GM18868 (cell line): ENCODE results near the gene PLEKHB1.

Experiments used
- ATAC-seq: cut with Tn5 transposase; IDR thresholded peaks from one replicate; pipeline ENCODE4 v1.9.1; 2021; ENCODE audit warnings: mild to moderate bottlenecking, moderate library complexity; ENCODE audit not compliant: unreplicated experiment

Gene PLEKHB1

GRCh38 chr11:73645972-73646631 lies at the start of gene PLEKHB1:
PLEKHB1 (plus strand) TSS chr11:73646581; CDS start chr11:73646609, 28 bp downstream.
- ATAC-seq: no peak

- no peak for ATAC-seq
Observed at GRCh38 chr11:73597336-73597955, 48.9 kb upstream of the PLEKHB1 start.

- peak; percentile 85 for ATAC-seq
Observed at GRCh38 chr11:73597956-73598718, 48.2 kb upstream of the PLEKHB1 start, which contains the start of gene FAM168A. FAM168A (minus strand) TSS chr11:73598112; CDS start chr11:73468474, 129,638 bp downstream.

- peak; percentile 15 for ATAC-seq
Observed at GRCh38 chr11:73598719-73599379, 47.5 kb upstream of the PLEKHB1 start.

- ATAC-seq: no peak
Observed at GRCh38 chr11:73612601-73613140, 33.7 kb upstream of the PLEKHB1 start.

DNA sequence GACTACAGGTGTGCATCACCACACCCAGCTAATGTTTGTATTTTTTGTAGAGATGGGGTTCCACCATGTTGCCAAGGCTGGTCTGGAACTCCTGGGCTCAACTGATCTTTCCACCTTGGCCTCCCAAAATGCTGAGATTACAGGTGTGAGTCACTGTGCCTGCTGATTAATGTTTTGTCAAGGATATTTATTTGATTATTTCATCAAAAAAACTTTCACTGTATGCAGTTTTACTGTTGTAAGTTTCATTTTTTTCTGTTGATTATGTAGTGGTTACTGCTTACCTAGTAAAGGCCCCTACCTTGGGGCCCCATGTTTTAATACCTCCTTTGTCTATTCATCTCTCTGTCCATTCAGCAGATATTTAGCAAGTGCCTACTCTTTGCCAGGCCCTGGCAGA lies 31.8 kb upstream of the PLEKHB1 start:
- ATAC-seq: no peak

- ATAC-seq: no peak
Observed at GRCh38 chr11:73622926-73623593, 23.3 kb upstream of the PLEKHB1 start.

DNA sequence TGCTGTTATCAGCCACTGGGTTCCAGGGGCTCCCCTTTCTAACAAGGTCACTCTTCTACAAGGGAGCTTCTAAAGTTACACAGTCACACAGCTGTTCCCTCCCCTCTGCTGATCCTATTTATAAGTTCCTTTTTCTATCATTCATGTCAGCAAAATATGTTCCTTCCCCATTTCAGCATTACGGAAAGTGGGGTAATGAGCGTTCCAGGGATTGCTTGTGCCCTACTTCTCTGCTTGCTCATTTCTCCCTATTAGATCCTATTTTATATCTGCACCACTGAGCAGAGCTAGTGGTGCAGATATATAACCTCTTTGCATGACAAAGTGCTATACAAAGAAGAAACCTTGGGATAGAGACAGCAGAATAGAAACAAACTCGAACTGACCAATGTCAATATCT lies 22.7 kb upstream of the PLEKHB1 start:
- ATAC-seq: no peak

GRCh38 chr11:73625696-73626318 lies 20.6 kb upstream of the PLEKHB1 start:
- no peak for ATAC-seq

GRCh38 chr11:73629907-73630306 lies 16.5 kb upstream of the PLEKHB1 start:
- ATAC-seq: no peak

DNA sequence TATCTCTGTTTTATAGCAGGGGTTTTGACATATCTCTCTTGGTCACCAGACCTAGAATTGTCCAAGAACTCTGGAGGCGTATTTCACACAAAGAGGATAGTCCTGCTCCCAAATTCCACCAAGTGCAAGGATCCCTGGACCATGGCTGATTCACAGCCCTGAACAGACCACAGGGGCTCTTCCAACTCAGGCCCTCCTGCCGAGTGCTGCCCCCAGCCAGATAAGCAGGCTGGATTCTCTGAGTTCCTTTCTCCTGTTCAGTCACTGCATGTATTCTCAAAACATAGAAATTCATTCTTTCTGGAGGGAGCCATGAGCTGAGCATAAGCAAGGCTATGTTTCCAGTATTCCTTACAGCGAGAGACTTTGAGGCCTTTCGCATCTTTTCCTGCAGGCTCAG lies 13.4 kb upstream of the PLEKHB1 start:
- ATAC-seq: no peak

- ATAC-seq: no peak
Observed at GRCh38 chr11:73633999-73634398, 12.4 kb upstream of the PLEKHB1 start.

DNA sequence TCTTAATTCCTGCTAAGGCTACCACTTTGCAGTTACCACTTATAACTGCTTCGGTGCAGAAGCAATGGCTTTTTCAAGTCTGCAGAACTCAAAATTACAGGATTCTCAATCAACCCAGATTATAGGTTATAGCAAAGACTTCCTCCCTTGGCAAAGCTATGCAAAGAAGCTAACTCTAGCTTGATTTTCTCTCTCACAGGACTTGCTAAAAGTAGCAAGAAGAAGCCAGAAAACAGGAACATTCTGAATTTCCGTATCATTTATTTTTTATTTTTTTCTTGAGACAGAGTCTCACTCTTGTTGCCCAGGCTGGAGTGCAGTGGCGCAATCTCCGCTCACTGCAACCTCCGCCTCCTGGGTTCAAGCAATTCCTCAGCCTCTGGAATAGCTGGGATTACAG lies 10.7 kb upstream of the PLEKHB1 start:
- no peak for ATAC-seq

- no peak for ATAC-seq
Observed at GRCh38 chr11:73636249-73636648, 10.1 kb upstream of the PLEKHB1 start.

DNA sequence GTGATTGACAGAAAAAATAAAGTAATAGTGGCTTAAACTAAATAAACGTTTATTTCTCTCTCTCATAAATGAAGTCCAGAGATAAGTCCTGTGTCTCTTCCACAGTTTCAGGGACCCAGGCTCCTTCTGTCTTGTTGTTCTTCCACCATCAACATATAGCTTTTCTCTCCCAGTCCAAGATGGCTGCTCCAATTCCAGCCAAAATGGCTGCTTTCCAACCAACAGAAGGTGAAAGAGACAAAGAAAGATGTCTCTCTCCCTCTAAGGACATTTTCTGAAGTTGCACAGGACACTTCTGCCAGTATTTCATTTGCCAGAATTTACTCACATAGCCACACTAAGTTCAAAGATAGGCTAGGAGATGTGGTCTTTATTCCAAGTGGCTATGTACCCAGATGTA lies 9.4 kb upstream of the PLEKHB1 start:
- no peak for ATAC-seq

GRCh38 chr11:73640592-73640991 lies 5.8 kb upstream of the PLEKHB1 start:
- no peak for ATAC-seq

- no peak for ATAC-seq
Observed at GRCh38 chr11:73641668-73642067, 4.7 kb upstream of the PLEKHB1 start.

DNA sequence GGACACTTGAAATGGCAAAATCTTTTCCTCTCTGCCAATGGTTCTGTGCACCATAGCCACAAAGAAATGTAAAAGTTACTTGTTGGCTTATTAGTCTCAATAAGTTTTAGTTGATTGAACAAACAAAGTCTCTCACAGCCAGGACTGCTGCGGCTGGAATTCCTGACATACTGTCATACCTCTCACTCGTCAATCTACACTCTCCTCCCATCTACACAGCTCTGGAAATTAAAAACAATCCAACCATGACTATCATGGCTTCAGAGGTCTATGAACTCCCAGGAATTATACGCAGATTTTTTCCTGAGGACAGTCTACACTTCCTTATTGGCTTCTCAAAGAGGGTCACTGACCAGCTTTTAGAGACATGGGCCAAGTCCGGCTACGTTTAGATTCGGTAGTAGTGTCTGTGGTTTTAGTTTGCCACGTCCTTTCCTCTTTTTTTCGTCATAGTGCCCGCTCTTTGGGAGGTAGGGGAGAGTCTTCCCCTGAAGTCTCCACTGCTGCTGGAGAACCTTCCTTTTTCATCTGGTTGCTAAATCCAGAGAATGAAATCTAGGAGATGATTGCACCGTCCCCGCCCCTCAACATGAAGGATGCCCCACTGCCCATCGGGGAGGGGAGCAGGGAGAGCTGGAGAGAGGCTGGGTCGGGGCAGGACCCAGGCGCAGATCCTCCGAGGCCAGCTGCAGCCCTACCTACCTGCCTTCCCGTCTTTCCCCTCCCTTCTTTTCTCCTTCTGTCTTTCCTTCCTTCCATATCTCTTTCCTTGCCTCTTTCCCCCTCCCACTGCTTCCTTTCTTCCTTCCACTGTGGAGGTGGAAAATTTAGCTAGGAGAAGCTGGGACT lies 1.0 kb upstream of the PLEKHB1 start:
- ATAC-seq: no peak

- peak; percentile 91 for ATAC-seq
Observed at GRCh38 chr11:73647459-73648100, 1.2 kb downstream of the PLEKHB1 start.
